Fibroblast of lung (primary cell): ENCODE measurements around the gene GORAB.

Experiments
- EZH2 ChIP-seq: IDR thresholded peaks from 2 replicates; pipeline ENCODE4 v1.5.1; 2012; ENCODE audit warnings: low read length, control low read depth, mild to moderate bottlenecking; ENCODE audit errors: missing control alignments
- TF ChIP-seq, protein P1 (sequence below), 2 donors: IDR thresholded peaks in 1 of 2; conservative IDR thresholded peaks in 1 of 2; 1 replicate in 1 of 2; 2 replicates in 1 of 2; pipeline ENCODE4 v1.5.1; 2011 to 2012; ENCODE audit warnings: low read length in 2 of 2, control low read depth in 1 of 2, inconsistent platforms in 1 of 2, low read depth in 1 of 2, mild to moderate bottlenecking in 1 of 2

DNA sequence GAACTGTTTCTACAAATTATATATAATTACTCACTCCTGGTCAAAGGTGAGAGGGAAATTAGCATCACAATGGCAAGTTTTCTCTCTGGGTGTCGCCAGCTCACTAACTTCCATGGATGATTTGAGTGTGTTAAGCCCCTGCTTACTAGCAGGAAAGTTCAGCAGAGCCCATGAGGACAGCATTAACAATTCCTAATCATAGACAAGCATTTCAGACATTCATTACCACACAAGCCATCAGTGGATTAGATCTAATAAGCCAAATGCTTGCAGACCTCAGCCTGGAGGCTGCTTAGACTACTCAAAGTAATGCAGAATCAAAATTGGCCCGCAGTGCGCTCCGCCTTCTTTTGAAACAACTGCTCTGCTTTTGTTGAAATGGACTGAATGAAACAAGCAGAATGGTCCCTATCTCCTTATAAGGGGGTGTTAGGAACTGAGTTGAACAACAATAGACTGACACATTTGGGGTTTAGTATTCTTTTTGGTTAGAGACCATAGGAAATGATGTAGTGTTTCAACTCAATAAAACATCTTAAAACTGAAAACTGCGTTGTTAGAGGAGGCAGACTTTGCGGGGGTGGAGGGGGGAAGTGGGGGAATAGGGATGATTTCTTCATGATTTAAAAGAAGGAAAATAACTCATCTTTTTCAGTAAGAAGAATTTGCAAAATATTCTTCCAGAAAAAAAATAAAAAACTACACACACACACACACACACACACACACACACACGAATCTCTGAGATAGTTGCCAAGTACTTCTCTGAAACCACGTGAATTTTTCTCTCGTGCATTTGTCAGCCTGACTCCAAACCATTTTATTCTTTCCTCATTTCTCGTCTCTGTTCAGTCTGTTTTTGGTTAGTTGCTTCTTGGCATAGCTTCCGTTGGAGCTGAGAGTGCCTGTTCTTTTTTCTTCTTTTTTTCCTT is 54.6 kb downstream of the GORAB start:
- TF ChIP-seq, protein P1, sequence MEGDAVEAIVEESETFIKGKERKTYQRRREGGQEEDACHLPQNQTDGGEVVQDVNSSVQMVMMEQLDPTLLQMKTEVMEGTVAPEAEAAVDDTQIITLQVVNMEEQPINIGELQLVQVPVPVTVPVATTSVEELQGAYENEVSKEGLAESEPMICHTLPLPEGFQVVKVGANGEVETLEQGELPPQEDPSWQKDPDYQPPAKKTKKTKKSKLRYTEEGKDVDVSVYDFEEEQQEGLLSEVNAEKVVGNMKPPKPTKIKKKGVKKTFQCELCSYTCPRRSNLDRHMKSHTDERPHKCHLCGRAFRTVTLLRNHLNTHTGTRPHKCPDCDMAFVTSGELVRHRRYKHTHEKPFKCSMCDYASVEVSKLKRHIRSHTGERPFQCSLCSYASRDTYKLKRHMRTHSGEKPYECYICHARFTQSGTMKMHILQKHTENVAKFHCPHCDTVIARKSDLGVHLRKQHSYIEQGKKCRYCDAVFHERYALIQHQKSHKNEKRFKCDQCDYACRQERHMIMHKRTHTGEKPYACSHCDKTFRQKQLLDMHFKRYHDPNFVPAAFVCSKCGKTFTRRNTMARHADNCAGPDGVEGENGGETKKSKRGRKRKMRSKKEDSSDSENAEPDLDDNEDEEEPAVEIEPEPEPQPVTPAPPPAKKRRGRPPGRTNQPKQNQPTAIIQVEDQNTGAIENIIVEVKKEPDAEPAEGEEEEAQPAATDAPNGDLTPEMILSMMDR (conservative IDR thresholded peaks at IDR 0.05 in 1 of 2, IDR thresholded peaks at IDR 0.05 in 1 of 2; ENCODE audit: low read depth in 1 of 2, low read length in 2 of 2), result no peak
- no peak for TF ChIP-seq EZH2
